GM23248 (cell line): ENCODE data around the gene OTOGL.

Source experiments
- EZH2 ChIP-seq: fragments of 200-600 bp; sonication (generic); IDR thresholded peaks from 2 replicates; pipeline ENCODE4 v1.6.1; 2018; ENCODE audit warnings: antibody characterized with exemption, mild to moderate bottlenecking; ENCODE audit not compliant: insufficient read depth, poor library complexity, severe bottlenecking
- EZH2phosphoT487 ChIP-seq: fragments of 200-600 bp; sonication (generic); IDR thresholded peaks from 2 replicates; pipeline ENCODE4 v1.6.1; 2018; ENCODE audit warnings: antibody characterized with exemption, moderate library complexity, mild to moderate bottlenecking, low read depth; ENCODE audit not compliant: insufficient read depth

- TF ChIP-seq EZH2 (no peak), EZH2phosphoT487 (no peak)
Observed at GRCh38 chr12:80401191-80401590, 301.9 kb downstream of the OTOGL start.
